Measurements from ENCODE around the gene RELL2. TPM values are rescaled to one million over a fixed set of nuclear protein-coding genes. Genes with fewer than 3 reads are reported as not detected.
"Not testable (repeated sequence)": the region's sequence is repeated elsewhere in the genome, so short reads cannot be mapped to it uniquely, and the experiment has no call there.

RELL2 gene
- total and polyA plus RNA-seq, 11 donors: 0.25 to 2.7 (median 0.72) TPM

DNA sequence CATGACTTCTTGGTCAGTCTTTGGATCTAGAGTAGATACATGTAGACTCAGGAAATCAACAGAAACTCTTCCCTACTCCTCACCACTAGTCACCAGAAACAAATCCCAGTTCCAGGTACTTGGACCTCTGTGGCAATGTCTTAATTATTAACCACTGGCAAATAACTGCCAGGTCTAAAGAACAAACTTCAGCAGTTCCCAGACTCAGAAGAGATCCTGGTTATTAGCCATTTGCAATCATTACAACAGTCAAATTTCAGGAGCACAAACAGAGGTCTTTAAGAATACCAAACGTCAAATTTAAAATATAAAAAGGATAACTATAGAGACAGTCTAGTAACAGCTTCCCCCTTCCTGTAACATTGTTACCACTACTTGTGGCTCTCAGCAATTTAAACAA is 28.2 kb upstream of the RELL2 start:
- Histone ChIP-seq H3K36me3 (no peaks in the 10 kb centered on the region), H3K4me1 (peaks cover 0 to 91% (median 41%) of the 10 kb centered on the region in 12 donors), H3K9me3 (no peaks in the 10 kb centered on the region), H3K27me3 (no peaks in the 10 kb centered on the region), H3K4me3 (no peak overlapping the region), H3K27ac (peak overlapping the region in 1 of 12 donors; percentile 92)
- TF ChIP-seq POLR2A (IDR thresholded peaks at IDR 0.05): no peak
- TF ChIP-seq, protein P1, sequence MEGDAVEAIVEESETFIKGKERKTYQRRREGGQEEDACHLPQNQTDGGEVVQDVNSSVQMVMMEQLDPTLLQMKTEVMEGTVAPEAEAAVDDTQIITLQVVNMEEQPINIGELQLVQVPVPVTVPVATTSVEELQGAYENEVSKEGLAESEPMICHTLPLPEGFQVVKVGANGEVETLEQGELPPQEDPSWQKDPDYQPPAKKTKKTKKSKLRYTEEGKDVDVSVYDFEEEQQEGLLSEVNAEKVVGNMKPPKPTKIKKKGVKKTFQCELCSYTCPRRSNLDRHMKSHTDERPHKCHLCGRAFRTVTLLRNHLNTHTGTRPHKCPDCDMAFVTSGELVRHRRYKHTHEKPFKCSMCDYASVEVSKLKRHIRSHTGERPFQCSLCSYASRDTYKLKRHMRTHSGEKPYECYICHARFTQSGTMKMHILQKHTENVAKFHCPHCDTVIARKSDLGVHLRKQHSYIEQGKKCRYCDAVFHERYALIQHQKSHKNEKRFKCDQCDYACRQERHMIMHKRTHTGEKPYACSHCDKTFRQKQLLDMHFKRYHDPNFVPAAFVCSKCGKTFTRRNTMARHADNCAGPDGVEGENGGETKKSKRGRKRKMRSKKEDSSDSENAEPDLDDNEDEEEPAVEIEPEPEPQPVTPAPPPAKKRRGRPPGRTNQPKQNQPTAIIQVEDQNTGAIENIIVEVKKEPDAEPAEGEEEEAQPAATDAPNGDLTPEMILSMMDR (IDR thresholded peaks at IDR 0.05): no peak
- WGBS, 4 donors: 61 to 79% (median 72%) methylated on average over 1 of the region's 1 CpG
- no peak for DNase-seq
- intact Hi-C loops (cut with DNase I): no loop called here
- ATAC-seq: no peak

DNA sequence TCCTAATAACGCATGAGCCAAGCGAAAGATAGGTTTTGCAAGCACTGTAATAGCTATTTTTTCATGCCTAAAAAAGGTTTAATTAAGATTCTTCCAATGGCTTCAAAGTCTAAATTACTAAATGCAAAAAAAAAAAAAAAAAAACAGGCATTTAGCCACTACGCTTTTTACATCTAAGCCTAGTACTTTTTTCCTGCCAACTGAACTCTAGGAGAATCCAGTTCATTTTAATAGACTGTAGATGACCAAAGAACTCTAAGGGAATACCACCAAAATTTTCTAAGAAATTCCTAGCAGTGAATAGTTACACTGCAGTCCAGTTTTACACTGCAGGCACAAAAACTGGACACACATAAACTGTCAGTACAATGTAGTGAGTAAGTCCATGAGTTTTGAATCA is 27.8 kb upstream of the RELL2 start:
- TF ChIP-seq POLR2A (IDR thresholded peaks at IDR 0.05): no peak
- TF ChIP-seq, protein P1 (IDR thresholded peaks at IDR 0.05): no peak
- H3K4me1 ChIP-seq: peaks cover 0 to 91% (median 41%) of the 10 kb centered on the region in 12 donors
- H3K27me3 ChIP-seq: no peaks in the 10 kb centered on the region
- no peak for ATAC-seq
- WGBS, 4 donors: 95 to 98% (median 96%) methylated on average over 3 of the region's 3 CpGs
- H3K27ac ChIP-seq: peak overlapping the region in 1 of 12 donors; percentile 92
- intact Hi-C loops (cut with DNase I): no loop called here
- DNase-seq: no peak
- no peaks in the 10 kb centered on the region for H3K36me3 ChIP-seq
- no peaks in the 10 kb centered on the region for H3K9me3 ChIP-seq
- H3K4me3 ChIP-seq: no peak overlapping the region

DNA sequence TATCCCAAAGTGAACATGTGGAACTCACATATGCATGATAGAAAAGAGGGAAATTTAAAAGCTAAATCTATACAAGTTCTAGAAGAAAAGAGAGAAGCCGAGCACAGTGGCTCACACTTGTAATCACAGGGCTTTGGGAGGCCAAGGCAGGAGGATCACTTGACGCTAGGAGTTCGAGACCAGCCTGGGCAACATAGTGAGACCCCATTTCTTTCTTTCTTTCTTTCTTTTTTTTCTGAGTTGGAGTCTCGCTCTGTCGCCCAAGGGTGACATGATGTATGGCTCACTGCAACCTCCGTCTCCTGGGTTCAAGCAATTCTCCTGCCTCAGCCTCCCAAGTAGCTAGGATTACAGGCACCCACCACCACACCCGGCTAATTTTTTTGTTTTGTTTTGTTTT is 26.9 kb upstream of the RELL2 start:
- H3K9me3 ChIP-seq; H3K27ac ChIP-seq; intact Hi-C loops (cut with DNase I); H3K4me3 ChIP-seq; H3K36me3 ChIP-seq; ATAC-seq; DNase-seq; H3K27me3 ChIP-seq: not testable (repeated sequence)
- H3K4me1 ChIP-seq: peaks cover 0 to 91% (median 35%) of the 10 kb centered on the region in 12 donors
- WGBS, 4 donors: 96 to 99% (median 97%) methylated on average over 7 of the region's 7 CpGs

DNA sequence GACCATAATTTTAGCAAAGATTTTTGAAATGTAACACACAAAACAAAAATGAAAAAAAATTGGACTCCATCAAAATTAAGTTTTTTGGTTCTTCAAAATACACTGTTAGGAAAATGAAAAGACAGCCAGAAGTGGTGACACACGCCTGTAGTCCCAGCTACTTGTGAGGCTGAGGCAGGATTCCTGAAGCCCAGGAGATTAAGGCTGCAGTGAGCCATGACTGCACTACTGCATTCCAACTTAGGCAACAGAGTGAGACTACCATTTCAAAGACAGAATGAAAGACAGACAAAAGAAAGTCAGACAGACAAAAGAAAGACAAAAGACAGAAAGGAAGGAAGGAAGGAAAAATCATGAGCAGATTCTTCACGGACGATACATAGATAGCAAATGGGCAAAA is 25.5 kb upstream of the RELL2 start:
- no peak for TF ChIP-seq POLR2A (IDR thresholded peaks at IDR 0.05)
- TF ChIP-seq, protein P1 (IDR thresholded peaks at IDR 0.05): no peak
- H3K36me3 ChIP-seq: no peaks in the 10 kb centered on the region

DNA sequence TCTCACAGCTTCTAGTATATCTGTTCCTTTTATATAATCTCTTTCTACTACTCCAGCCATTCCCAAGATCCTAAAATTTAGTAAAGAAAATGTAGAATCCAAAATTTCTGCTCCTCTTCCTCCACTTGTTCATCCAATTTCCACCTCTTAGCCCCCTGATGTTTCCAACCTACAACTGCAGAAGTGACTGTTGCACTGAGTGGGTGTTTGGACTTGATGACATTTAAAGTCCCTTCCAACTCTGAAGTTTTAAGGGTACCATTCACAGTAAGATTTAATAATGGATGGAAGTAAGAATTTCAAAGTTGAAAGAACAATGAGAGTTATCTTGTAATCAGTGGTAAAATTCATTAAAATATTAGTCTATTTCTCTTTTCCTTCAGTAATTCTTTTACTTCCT is 23.5 kb upstream of the RELL2 start:
- Histone ChIP-seq H3K9me3 (no peaks in the 10 kb centered on the region), H3K4me3 (no peak overlapping the region), H3K4me1 (peaks cover 0 to 87% (median 40%) of the 10 kb centered on the region in 12 donors), H3K36me3 (no peaks in the 10 kb centered on the region), H3K27ac (peak overlapping the region in 6 of 12 donors; percentile 1 to 54 (median 24)), H3K27me3 (no peaks in the 10 kb centered on the region)
- no peak for ATAC-seq
- DNase-seq: no peak
- intact Hi-C loops (cut with DNase I): no loop called here
- TF ChIP-seq, protein P1 (IDR thresholded peaks at IDR 0.05): no peak
- no peak for TF ChIP-seq POLR2A (IDR thresholded peaks at IDR 0.05)

More for the DNA sequence above, 25.5 kb upstream of the RELL2 start:
- Histone ChIP-seq H3K4me3 (no peak overlapping the region), H3K4me1 (peaks cover 0 to 90% (median 29%) of the 10 kb centered on the region in 12 donors), H3K27ac (no peak overlapping the region), H3K27me3 (no peaks in the 10 kb centered on the region), H3K9me3 (no peaks in the 10 kb centered on the region)
- WGBS, 4 donors: 79 to 84% (median 80%) methylated on average over 3 of the region's 3 CpGs
- no peak for ATAC-seq
- no peak for DNase-seq
- intact Hi-C loops (cut with DNase I): no loop called here
